ENCODE data around the gene TFCP2L1.

DNA sequence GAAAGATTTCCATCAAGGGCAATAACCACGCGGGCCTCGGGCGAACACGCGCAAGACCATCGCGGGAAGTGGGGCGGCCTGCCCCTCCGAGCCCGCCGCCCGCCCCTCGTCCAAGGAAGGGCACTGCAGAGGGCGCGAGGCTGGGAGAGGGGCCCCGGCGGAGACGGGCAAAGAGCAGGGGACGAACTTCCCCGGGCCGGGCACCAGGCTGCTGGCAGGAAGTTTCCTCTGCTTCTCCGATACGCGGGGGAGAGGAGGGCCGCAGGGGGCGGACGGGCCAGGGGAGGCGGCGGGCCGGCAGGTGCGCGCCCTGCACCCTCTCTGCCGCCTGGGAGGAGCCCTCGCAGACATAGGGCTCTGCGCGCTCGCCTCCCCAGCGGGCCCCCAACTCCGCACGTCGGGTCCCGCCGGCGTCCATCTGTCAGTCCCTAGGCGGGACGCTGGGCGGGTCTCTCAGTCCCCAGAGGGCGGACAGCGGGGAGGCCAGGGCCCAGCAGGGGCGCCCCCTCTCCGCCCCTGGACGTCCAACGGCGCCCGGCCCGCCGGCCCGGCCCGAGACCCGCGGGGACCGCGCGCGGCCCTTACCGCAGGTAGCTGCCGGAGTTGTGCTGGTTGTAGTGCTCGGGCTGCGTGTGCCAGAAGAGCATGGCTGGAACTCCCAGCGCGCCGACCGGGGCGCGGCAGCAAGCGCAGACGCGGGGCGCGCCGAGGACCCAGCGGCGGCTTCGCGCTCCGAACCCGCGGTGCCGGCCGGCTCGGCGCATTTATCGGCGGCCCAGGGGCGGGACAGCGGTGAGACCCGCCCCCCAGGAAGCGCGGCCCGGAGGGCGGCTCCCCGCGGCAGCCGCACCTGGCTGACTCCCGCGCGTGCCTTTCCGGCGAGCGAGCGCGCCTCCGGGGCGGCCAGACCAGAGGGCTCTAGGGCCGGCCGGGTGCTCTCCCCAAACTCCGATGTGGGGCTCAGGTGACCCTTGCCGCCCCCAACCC, at the start of gene TFCP2L1:
- TF ChIP-seq, protein P1, sequence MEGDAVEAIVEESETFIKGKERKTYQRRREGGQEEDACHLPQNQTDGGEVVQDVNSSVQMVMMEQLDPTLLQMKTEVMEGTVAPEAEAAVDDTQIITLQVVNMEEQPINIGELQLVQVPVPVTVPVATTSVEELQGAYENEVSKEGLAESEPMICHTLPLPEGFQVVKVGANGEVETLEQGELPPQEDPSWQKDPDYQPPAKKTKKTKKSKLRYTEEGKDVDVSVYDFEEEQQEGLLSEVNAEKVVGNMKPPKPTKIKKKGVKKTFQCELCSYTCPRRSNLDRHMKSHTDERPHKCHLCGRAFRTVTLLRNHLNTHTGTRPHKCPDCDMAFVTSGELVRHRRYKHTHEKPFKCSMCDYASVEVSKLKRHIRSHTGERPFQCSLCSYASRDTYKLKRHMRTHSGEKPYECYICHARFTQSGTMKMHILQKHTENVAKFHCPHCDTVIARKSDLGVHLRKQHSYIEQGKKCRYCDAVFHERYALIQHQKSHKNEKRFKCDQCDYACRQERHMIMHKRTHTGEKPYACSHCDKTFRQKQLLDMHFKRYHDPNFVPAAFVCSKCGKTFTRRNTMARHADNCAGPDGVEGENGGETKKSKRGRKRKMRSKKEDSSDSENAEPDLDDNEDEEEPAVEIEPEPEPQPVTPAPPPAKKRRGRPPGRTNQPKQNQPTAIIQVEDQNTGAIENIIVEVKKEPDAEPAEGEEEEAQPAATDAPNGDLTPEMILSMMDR (conservative IDR thresholded peaks at IDR 0.05; ENCODE audit: low read depth in 2 of 2), result no peak
- TF ChIP-seq CREB1 (CRISPR knock-in tag; IDR thresholded peaks at IDR 0.05; ENCODE audit: low read depth) (no peak), POLR2AphosphoS5 (IDR thresholded peaks at IDR 0.05; ENCODE audit: low read depth) (peak; percentile 49), EZH2 (IDR thresholded peaks at IDR 0.05; ENCODE audit: low read depth, unreplicated experiment) (no peak), NANOG (IDR thresholded peaks at IDR 0.05; ENCODE audit: borderline replicate concordance) (no peak), ZNF331 (CRISPR knock-in tag; IDR thresholded peaks at IDR 0.05; ENCODE audit: low read depth) (no peak), JUNB (IDR thresholded peaks at IDR 0.05; ENCODE audit: unreplicated experiment) (no peak), EZH2phosphoT487 (IDR thresholded peaks at IDR 0.05; ENCODE audit: unreplicated experiment) (no peak), ZNF114 (CRISPR knock-in tag; IDR thresholded peaks at IDR 0.05) (no peak), STAT1 (IDR thresholded peaks at IDR 0.05; ENCODE audit: unreplicated experiment) (no peak)
- TF ChIP-seq, protein P2, sequence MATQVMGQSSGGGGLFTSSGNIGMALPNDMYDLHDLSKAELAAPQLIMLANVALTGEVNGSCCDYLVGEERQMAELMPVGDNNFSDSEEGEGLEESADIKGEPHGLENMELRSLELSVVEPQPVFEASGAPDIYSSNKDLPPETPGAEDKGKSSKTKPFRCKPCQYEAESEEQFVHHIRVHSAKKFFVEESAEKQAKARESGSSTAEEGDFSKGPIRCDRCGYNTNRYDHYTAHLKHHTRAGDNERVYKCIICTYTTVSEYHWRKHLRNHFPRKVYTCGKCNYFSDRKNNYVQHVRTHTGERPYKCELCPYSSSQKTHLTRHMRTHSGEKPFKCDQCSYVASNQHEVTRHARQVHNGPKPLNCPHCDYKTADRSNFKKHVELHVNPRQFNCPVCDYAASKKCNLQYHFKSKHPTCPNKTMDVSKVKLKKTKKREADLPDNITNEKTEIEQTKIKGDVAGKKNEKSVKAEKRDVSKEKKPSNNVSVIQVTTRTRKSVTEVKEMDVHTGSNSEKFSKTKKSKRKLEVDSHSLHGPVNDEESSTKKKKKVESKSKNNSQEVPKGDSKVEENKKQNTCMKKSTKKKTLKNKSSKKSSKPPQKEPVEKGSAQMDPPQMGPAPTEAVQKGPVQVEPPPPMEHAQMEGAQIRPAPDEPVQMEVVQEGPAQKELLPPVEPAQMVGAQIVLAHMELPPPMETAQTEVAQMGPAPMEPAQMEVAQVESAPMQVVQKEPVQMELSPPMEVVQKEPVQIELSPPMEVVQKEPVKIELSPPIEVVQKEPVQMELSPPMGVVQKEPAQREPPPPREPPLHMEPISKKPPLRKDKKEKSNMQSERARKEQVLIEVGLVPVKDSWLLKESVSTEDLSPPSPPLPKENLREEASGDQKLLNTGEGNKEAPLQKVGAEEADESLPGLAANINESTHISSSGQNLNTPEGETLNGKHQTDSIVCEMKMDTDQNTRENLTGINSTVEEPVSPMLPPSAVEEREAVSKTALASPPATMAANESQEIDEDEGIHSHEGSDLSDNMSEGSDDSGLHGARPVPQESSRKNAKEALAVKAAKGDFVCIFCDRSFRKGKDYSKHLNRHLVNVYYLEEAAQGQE (IDR thresholded peaks at IDR 0.05; ENCODE audit: unreplicated experiment), result no peak
- TF ChIP-seq, protein P3, sequence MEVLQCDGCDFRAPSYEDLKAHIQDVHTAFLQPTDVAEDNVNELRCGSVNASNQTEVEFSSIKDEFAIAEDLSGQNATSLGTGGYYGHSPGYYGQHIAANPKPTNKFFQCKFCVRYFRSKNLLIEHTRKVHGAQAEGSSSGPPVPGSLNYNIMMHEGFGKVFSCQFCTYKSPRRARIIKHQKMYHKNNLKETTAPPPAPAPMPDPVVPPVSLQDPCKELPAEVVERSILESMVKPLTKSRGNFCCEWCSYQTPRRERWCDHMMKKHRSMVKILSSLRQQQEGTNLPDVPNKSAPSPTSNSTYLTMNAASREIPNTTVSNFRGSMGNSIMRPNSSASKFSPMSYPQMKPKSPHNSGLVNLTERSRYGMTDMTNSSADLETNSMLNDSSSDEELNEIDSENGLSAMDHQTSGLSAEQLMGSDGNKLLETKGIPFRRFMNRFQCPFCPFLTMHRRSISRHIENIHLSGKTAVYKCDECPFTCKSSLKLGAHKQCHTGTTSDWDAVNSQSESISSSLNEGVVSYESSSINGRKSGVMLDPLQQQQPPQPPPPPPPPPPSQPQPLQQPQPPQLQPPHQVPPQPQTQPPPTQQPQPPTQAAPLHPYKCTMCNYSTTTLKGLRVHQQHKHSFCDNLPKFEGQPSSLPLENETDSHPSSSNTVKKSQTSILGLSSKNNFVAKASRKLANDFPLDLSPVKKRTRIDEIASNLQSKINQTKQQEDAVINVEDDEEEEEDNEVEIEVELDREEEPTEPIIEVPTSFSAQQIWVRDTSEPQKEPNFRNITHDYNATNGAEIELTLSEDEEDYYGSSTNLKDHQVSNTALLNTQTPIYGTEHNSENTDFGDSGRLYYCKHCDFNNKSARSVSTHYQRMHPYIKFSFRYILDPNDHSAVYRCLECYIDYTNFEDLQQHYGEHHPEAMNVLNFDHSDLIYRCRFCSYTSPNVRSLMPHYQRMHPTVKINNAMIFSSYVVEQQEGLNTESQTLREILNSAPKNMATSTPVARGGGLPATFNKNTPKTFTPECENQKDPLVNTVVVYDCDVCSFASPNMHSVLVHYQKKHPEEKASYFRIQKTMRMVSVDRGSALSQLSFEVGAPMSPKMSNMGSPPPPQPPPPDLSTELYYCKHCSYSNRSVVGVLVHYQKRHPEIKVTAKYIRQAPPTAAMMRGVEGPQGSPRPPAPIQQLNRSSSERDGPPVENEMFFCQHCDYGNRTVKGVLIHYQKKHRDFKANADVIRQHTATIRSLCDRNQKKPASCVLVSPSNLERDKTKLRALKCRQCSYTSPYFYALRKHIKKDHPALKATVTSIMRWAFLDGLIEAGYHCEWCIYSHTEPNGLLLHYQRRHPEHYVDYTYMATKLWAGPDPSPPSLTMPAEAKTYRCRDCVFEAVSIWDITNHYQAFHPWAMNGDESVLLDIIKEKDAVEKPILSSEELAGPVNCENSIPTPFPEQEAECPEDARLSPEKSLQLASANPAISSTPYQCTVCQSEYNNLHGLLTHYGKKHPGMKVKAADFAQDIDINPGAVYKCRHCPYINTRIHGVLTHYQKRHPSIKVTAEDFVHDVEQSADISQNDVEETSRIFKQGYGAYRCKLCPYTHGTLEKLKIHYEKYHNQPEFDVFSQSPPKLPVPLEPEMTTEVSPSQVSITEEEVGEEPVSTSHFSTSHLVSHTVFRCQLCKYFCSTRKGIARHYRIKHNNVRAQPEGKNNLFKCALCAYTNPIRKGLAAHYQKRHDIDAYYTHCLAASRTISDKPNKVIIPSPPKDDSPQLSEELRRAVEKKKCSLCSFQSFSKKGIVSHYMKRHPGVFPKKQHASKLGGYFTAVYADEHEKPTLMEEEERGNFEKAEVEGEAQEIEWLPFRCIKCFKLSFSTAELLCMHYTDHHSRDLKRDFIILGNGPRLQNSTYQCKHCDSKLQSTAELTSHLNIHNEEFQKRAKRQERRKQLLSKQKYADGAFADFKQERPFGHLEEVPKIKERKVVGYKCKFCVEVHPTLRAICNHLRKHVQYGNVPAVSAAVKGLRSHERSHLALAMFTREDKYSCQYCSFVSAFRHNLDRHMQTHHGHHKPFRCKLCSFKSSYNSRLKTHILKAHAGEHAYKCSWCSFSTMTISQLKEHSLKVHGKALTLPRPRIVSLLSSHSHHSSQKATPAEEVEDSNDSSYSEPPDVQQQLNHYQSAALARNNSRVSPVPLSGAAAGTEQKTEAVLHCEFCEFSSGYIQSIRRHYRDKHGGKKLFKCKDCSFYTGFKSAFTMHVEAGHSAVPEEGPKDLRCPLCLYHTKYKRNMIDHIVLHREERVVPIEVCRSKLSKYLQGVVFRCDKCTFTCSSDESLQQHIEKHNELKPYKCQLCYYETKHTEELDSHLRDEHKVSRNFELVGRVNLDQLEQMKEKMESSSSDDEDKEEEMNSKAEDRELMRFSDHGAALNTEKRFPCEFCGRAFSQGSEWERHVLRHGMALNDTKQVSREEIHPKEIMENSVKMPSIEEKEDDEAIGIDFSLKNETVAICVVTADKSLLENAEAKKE (CRISPR knock-in tag; IDR thresholded peaks at IDR 0.05), result no peak
- TF ChIP-seq, protein P4, sequence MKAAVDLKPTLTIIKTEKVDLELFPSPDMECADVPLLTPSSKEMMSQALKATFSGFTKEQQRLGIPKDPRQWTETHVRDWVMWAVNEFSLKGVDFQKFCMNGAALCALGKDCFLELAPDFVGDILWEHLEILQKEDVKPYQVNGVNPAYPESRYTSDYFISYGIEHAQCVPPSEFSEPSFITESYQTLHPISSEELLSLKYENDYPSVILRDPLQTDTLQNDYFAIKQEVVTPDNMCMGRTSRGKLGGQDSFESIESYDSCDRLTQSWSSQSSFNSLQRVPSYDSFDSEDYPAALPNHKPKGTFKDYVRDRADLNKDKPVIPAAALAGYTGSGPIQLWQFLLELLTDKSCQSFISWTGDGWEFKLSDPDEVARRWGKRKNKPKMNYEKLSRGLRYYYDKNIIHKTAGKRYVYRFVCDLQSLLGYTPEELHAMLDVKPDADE (IDR thresholded peaks at IDR 0.05), result no peak

Data from GM23338 (cell line).